PFSK-1 (cell line): Measurements from ENCODE around the gene KCTD1.

Experiments
- FOXP2 ChIP-seq: optimal IDR thresholded peaks from 2 replicates; pipeline ENCODE3; 2011; ENCODE audit warnings: borderline replicate concordance, control low read depth, inconsistent platforms; ENCODE audit not compliant: insufficient read depth; ENCODE audit errors: extremely low read length, extremely low read depth
- POLR2AphosphoS5 ChIP-seq: IDR thresholded peaks from 2 replicates; pipeline ENCODE4 v1.6.1; 2012; ENCODE audit warnings: low read depth, mild to moderate bottlenecking, control low read depth, low read length, moderate library complexity
- REST ChIP-seq, 2 experiments: IDR thresholded peaks; 2 replicates each; pipeline versions ENCODE4 v1.6.1 to v1.8.0; 2011 to 2012; ENCODE audit warnings: low read depth in 2 of 2, low read length in 2 of 2, control low read depth in 1 of 2, inconsistent platforms in 1 of 2, mild to moderate bottlenecking in 1 of 2, moderate library complexity in 1 of 2; ENCODE audit not compliant: insufficient read depth in 1 of 2
- SIN3A ChIP-seq: IDR thresholded peaks from 2 replicates; pipeline ENCODE4 v1.6.1; 2012; ENCODE audit warnings: mild to moderate bottlenecking, low read length, moderate library complexity, borderline replicate concordance; ENCODE audit not compliant: insufficient read depth
- TAF1 ChIP-seq: IDR thresholded peaks from 2 replicates; pipeline ENCODE4 v1.6.1; 2012; ENCODE audit warnings: low read length, control low read depth, borderline replicate concordance; ENCODE audit not compliant: insufficient read depth

The KCTD1 gene

GRCh38 chr18:26409091-26409490, 139.3 kb downstream of the KCTD1 start:
- TF ChIP-seq FOXP2 (no peak), POLR2AphosphoS5 (no peak), REST (IDR thresholded peaks at IDR 0.05; ENCODE audit: insufficient read depth in 1 of 2, low read depth in 2 of 2, low read length in 2 of 2) (no peak), TAF1 (no peak), SIN3A (no peak)

GRCh38 chr18:26407736-26408601, 140.4 kb downstream of the KCTD1 start:
- TF ChIP-seq POLR2AphosphoS5 (no peak), FOXP2 (no peak), TAF1 (no peak), REST (IDR thresholded peaks at IDR 0.05; ENCODE audit: insufficient read depth in 1 of 2, low read depth in 2 of 2, low read length in 2 of 2) (no peak), SIN3A (no peak)

- no peak for TF ChIP-seq REST (IDR thresholded peaks at IDR 0.05; ENCODE audit: insufficient read depth in 1 of 2, low read depth in 2 of 2, low read length in 2 of 2)
These were observed 141.4 kb downstream of the KCTD1 start for GRCh38 chr18:26406854-26407517.

- no peak for TF ChIP-seq FOXP2
These were observed 142.0 kb downstream of the KCTD1 start for GRCh38 chr18:26406324-26406723.

- TF ChIP-seq REST (IDR thresholded peaks at IDR 0.05; ENCODE audit: insufficient read depth in 1 of 2, low read depth in 2 of 2, low read length in 2 of 2) (no peak), TAF1 (no peak), SIN3A (no peak), FOXP2 (no peak), POLR2AphosphoS5 (no peak)
These were observed 143.1 kb downstream of the KCTD1 start for GRCh38 chr18:26405190-26405801.
